ENCODE measurements around the gene HEBP2. TPM values are rescaled to one million over a fixed set of nuclear protein-coding genes. Genes with fewer than 3 reads are reported as not detected.

Gene HEBP2
- total RNA-seq, 6 experiments from 2014 or later: 37.3 to 69.2 (median 53.0) TPM

DNA sequence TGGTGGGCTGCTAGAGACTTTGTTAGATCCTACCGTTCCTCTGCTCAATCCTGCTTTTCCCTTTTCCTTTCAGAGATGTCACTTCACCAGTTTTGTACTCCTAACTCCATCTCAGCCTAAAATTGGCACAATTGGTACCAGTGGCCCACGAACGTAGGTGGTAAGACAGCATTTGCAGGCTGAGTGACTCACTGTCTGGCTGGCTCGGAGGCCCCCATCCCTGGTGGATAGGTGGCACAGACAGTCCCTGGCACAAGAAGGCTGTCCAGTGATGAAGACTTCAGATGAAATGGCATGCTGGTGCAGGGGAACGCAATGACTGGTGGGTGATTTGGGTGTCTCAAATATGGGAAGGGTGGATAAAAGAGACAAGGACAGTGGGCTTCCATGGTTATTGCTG is 11.1 kb downstream of the HEBP2 start:
- no peaks in the 10 kb centered on the region for H3K9me3 ChIP-seq
- WGBS (ENCODE audit: insufficient coverage, low coverage, low lambda C conversion rate, missing lambda C conversion rate): 93% methylated on average over 5 of the region's 5 CpGs
- no peak overlapping the region for H3K4me3 ChIP-seq
- ATAC-seq (no peak), DNase-seq (no peak)
- no peaks in the 10 kb centered on the region for H3K27me3 ChIP-seq
- peaks cover 4 to 29% (median 15%) of the 10 kb centered on the region in 4 donors for H3K36me3 ChIP-seq
- TF ChIP-seq, protein P1, sequence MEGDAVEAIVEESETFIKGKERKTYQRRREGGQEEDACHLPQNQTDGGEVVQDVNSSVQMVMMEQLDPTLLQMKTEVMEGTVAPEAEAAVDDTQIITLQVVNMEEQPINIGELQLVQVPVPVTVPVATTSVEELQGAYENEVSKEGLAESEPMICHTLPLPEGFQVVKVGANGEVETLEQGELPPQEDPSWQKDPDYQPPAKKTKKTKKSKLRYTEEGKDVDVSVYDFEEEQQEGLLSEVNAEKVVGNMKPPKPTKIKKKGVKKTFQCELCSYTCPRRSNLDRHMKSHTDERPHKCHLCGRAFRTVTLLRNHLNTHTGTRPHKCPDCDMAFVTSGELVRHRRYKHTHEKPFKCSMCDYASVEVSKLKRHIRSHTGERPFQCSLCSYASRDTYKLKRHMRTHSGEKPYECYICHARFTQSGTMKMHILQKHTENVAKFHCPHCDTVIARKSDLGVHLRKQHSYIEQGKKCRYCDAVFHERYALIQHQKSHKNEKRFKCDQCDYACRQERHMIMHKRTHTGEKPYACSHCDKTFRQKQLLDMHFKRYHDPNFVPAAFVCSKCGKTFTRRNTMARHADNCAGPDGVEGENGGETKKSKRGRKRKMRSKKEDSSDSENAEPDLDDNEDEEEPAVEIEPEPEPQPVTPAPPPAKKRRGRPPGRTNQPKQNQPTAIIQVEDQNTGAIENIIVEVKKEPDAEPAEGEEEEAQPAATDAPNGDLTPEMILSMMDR (IDR thresholded peaks at IDR 0.05): no peak
- no peak for TF ChIP-seq POLR2A (IDR thresholded peaks at IDR 0.05)
- no peak overlapping the region for H3K27ac ChIP-seq
- peaks cover 0 to 16% (median 7%) of the 10 kb centered on the region in 4 donors for H3K4me1 ChIP-seq
- intact Hi-C loops (cut with DNase I): loop anchor here in 1 of 2 donors (10.0 kb wide), 1 partner anchor 290 kb away; no protein-coding TSS in a partner anchor

DNA sequence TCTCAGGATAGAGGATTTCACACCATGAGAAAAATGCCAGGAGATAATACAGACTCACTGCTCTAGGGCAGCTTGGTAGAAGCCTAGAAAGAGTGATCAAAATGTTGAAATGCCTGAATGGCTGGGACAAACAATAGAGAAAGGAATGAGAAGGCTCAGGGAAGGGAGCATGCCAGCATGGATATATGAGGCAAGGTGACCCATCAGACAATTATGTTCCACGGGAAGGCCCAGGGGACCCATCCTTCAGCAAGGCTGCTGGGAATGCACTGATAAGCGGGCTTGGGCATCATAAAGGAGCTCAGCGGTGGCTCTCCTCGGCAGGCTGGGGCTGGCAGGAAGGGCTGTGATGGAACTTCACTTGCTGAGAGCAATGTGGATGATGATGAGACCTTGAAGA is 12.2 kb downstream of the HEBP2 start:
- no peak for TF ChIP-seq POLR2A (IDR thresholded peaks at IDR 0.05)
- TF ChIP-seq, protein P1 (IDR thresholded peaks at IDR 0.05): no peak
- Histone ChIP-seq H3K27ac (no peak overlapping the region), H3K4me1 (peaks cover 0 to 16% (median 7%) of the 10 kb centered on the region in 4 donors), H3K36me3 (peaks cover 4 to 29% (median 15%) of the 10 kb centered on the region in 4 donors), H3K27me3 (no peaks in the 10 kb centered on the region), H3K4me3 (no peak overlapping the region), H3K9me3 (no peaks in the 10 kb centered on the region)
- intact Hi-C loops (cut with DNase I): loop anchor here in 1 of 2 donors (10.0 kb wide), 1 partner anchor 291 kb away; no protein-coding TSS in a partner anchor
- ATAC-seq: no peak
- whole genome bisulfite sequencing (ENCODE audit: insufficient coverage, low coverage, low lambda C conversion rate, missing lambda C conversion rate): no CpG with 5 or more reads among the region's 4 CpGs
- no peak for DNase-seq

DNA sequence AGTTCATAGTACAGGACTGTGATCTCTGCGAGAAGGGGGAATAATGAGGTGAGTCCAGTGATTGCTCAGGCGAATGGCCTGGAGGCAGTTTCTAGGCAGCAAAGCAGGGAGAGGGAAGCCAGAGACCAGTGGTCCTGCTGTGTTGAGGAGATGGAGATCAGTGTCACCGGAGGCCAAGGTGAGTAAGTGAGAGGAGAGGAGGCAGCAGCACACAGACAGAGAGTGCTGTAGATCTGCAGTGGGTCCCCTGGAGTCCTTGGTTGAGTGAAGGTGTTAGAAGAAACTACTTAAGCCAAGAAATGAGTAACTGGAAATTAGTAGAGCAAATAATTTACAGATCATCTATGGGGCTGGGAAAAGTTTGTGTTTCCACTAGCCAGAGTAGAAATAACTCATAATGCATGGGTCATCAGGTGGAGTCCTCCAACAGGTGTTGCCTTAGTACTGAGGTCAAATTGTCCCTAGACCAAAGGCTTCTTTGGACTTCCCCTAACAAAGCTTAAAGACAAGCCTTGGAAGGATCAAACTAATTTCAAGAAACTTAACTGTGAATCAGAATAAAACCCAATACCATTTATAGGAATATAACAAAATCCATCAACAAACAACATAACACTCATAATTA is 13.6 kb downstream of the HEBP2 start:
- Histone ChIP-seq H3K36me3 (peaks cover 0 to 17% (median 9%) of the 10 kb centered on the region in 4 donors), H3K27me3 (no peaks in the 10 kb centered on the region), H3K27ac (no peak overlapping the region), H3K4me3 (no peak overlapping the region), H3K4me1 (peaks cover 0 to 30% (median 14%) of the 10 kb centered on the region in 4 donors), H3K9me3 (no peaks in the 10 kb centered on the region)
- 75% methylated on average over 3 of the region's 3 CpGs for WGBS (ENCODE audit: insufficient coverage, low coverage, low lambda C conversion rate, missing lambda C conversion rate)
- TF ChIP-seq POLR2A (IDR thresholded peaks at IDR 0.05): no peak
- TF ChIP-seq, protein P1 (IDR thresholded peaks at IDR 0.05): no peak
- ATAC-seq (no peak), DNase-seq (no peak)
- intact Hi-C loops (cut with DNase I): loop anchor here in 1 of 2 donors (10.0 kb wide), 1 partner anchor 293 kb away; no protein-coding TSS in a partner anchor

DNA sequence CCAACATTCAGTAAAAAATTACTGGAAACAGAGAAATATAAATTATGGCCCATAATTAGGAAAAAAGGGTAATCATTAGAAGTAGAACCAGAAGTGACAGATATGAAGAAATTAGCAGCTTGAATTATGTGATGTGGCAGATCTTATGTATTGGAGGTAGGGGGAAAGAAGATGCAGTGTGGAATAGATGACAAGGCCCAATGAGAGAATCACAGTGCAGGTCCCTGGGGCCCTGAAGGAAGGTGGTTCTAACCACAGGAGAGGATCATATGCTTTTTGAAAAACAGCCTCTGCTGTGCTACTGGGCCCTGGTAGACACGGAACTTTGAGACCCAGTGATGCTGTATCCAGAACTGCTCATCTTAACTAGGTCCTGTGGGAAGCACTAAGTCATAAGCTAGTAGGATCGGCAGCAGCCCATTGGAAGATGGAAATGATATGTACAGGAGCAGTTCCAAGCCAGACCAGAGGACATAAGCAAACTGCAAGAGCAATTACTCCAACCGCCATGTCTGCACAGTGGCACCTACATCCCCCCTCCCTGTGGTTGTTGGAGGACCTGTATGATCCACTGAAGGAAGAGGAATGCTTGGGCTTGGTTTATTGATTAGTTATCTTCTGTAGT is 14.2 kb downstream of the HEBP2 start:
- Histone ChIP-seq H3K36me3 (peaks cover 0 to 10% (median 4%) of the 10 kb centered on the region in 4 donors), H3K27ac (no peak overlapping the region), H3K27me3 (no peaks in the 10 kb centered on the region), H3K9me3 (no peaks in the 10 kb centered on the region), H3K4me3 (no peak overlapping the region), H3K4me1 (peaks cover 0 to 36% (median 15%) of the 10 kb centered on the region in 4 donors)
- WGBS (ENCODE audit: insufficient coverage, low coverage, low lambda C conversion rate, missing lambda C conversion rate): 100% methylated on average over 1 of the region's 3 CpGs
- DNase-seq: no peak
- intact Hi-C loops (cut with DNase I): loop anchor here in 1 of 2 donors (10.0 kb wide), 1 partner anchor 293 kb away; no protein-coding TSS in a partner anchor
- TF ChIP-seq POLR2A (IDR thresholded peaks at IDR 0.05): no peak
- TF ChIP-seq, protein P1 (IDR thresholded peaks at IDR 0.05): no peak
- ATAC-seq: no peak

Data from right lobe of liver (tissue), 6 donors.